K562 (cell line): ENCODE measurements around the gene IQCK. TPM values are rescaled to one million over a fixed set of nuclear protein-coding genes. Genes with fewer than 3 reads are reported as not detected.

Source experiments
- ATAC-seq: fragments of 200-7000 bp; cut with Tn5 transposase; 3 replicates; pipeline ENCODE4 v1.9.1; 2020; ENCODE audit warnings: moderate library complexity
- BruUV-seq: library from RNA; stranded (reverse); fragments of 400-500 nt; replicated peaks from 2 replicates; lab custom pipeline; 2021; lab: Mats Ljungman, UMichigan
- CTCF ChIA-PET: fragments of 300-600 bp; formaldehyde crosslinking; extraction: SDS; loops from one replicate; lab custom pipeline; 2021; ENCODE audit warnings: low intra/inter-chr PET ratio; lab: Yijun Ruan, JAX
- POLR2A ChIA-PET: fragments of 300-600, 350-650 bp; sonication (Branson Sonifier 250); formaldehyde crosslinking; extraction: SDS; loops from one replicate; lab custom pipeline; 2021; ENCODE audit warnings: antibody characterized with exemption, inconsistent platforms; lab: Yijun Ruan, JAX
- DNase-seq, 4 experiments: peaks; one replicate each; pipeline versions ENCODE4 v3.0.0 to v3.0.0-alpha.2; 2011 to 2018; ENCODE audit warnings: low spot score in 3 of 4, mixed read lengths in 3 of 4; ENCODE audit errors: extremely low read depth in 1 of 4
- FAIRE-seq: peaks from 2 replicates; lab custom pipeline; 2011; peaks lifted over from hg19 to GRCh38; lab: Jason Lieb, UNC
- H2AFZ ChIP-seq: 2 replicates; pipeline ENCODE4 v1.6.0; 2011; ENCODE audit warnings: low read depth, low read length, control low read depth, inconsistent platforms
- H3K27ac ChIP-seq: fragments of 200-600 bp; 3 replicates; pipeline ENCODE4 v1.8.0; 2011; ENCODE audit warnings: low read depth, mild to moderate bottlenecking, control low read depth, inconsistent platforms, low read length, moderate library complexity, mixed read lengths; ENCODE audit errors: extremely low read depth
- H3K27me3 ChIP-seq, 2 experiments: fragments of 300-600 bp in 1 of 2; 2 replicates in 1 of 2; 3 replicates in 1 of 2; pipeline versions ENCODE4 v1.6.0 to v1.8.0; 2011; ENCODE audit warnings: inconsistent platforms in 2 of 2, low read length in 2 of 2, mild to moderate bottlenecking in 1 of 2, mixed read lengths in 1 of 2, moderate library complexity in 1 of 2; ENCODE audit not compliant: control insufficient read depth in 2 of 2, insufficient read depth in 2 of 2
- H3K36me3 ChIP-seq: fragments of 300-600 bp; 3 replicates; pipeline ENCODE4 v1.8.0; 2011; ENCODE audit warnings: mild to moderate bottlenecking, low read length, inconsistent platforms; ENCODE audit not compliant: control insufficient read depth, insufficient read depth
- H3K4me1 ChIP-seq, 2 experiments: fragments of 200-600 bp in 1 of 2; replicated peaks in 1 of 2; 2 replicates in 1 of 2; 3 replicates in 1 of 2; pipeline versions ENCODE4 v1.5.1 to v1.8.0; 2011; ENCODE audit warnings: inconsistent platforms in 2 of 2, low read length in 2 of 2, mild to moderate bottlenecking in 1 of 2, mixed read lengths in 1 of 2, moderate library complexity in 1 of 2; ENCODE audit not compliant: control insufficient read depth in 2 of 2, insufficient read depth in 2 of 2
- H3K4me2 ChIP-seq: 2 replicates; pipeline ENCODE4 v1.6.1; 2011; ENCODE audit warnings: low read length, control low read depth, inconsistent platforms, mixed read lengths; ENCODE audit not compliant: insufficient read depth
- H3K4me3 ChIP-seq: fragments of 200-600 bp; sonication (generic), shearing (Covaris generic); 2 replicates; pipeline ENCODE4 v1.5.1; 2016; ENCODE audit warnings: control low read depth, inconsistent platforms
- H3K79me2 ChIP-seq: fragments of 200-600 bp; 3 replicates; pipeline ENCODE4 v1.8.0; 2011; ENCODE audit warnings: low read length, inconsistent platforms; ENCODE audit not compliant: control insufficient read depth, insufficient read depth
- H3K9ac ChIP-seq, 2 experiments: 2 replicates each; pipeline versions ENCODE4 v1.6.0 to v1.6.1; 2011; ENCODE audit warnings: low read depth in 2 of 2, low read length in 2 of 2, control low read depth in 1 of 2, inconsistent platforms in 1 of 2, mild to moderate bottlenecking in 1 of 2, mixed read lengths in 1 of 2; ENCODE audit not compliant: insufficient read depth in 1 of 2
- H3K9me1 ChIP-seq: one replicate; pipeline ENCODE4 v1.6.0; 2011; ENCODE audit warnings: inconsistent platforms, mild to moderate bottlenecking, low read length, moderate library complexity; ENCODE audit not compliant: control insufficient read depth, insufficient read depth
- H3K9me3 ChIP-seq: replicated peaks from 2 replicates; pipeline ENCODE4 v1.5.1; 2011; ENCODE audit warnings: low read depth, low read length, inconsistent platforms; ENCODE audit not compliant: control insufficient read depth, insufficient read depth
- H4K20me1 ChIP-seq: replicated peaks from 2 replicates; pipeline ENCODE4 v1.6.1; 2011; ENCODE audit warnings: low read length, inconsistent platforms, mixed read lengths; ENCODE audit not compliant: control insufficient read depth, insufficient read depth
- ELF2 ChIP-seq: fragments of 250-450 bp; sonication (Bioruptor Pico); IDR thresholded peaks from 2 replicates; pipeline ENCODE4 v1.5.0; 2021; ENCODE audit warnings: mild to moderate bottlenecking
- KLF6 ChIP-seq: fragments of 250-450 bp; sonication (Bioruptor Pico); IDR thresholded peaks from 2 replicates; pipeline ENCODE4 v1.4.0; 2020; ENCODE audit warnings: mild to moderate bottlenecking, moderate library complexity, borderline replicate concordance
- LCOR ChIP-seq: sonication (generic); formaldehyde crosslinking; IDR thresholded peaks from 2 replicates; pipeline ENCODE4 v1.8.0; 2022; ENCODE audit warnings: mild to moderate bottlenecking, missing genetic modification reagents
- NCOA6 ChIP-seq: fragments of 450-650 bp; IDR thresholded peaks from 2 replicates; pipeline ENCODE4 v1.6.1; 2017; ENCODE audit warnings: mild to moderate bottlenecking
- NFATC3 ChIP-seq: fragments of 450-650 bp; IDR thresholded peaks from 2 replicates; pipeline ENCODE4 v1.6.1; 2017; ENCODE audit warnings: mild to moderate bottlenecking
- RBM14 ChIP-seq: fragments of 200-400 bp; formaldehyde crosslinking; IDR thresholded peaks from 2 replicates; pipeline ENCODE4 v1.6.1; 2018; ENCODE audit warnings: low read depth, mild to moderate bottlenecking, low read length, moderate library complexity, borderline replicate concordance; ENCODE audit not compliant: insufficient read depth
- TCF3 ChIP-seq: sonication (generic); formaldehyde crosslinking; IDR thresholded peaks from 2 replicates; pipeline ENCODE4 v1.4.0; 2020; ENCODE audit warnings: mild to moderate bottlenecking, missing genetic modification reagents
- THRA ChIP-seq: fragments of 450-650 bp; IDR thresholded peaks from 2 replicates; pipeline ENCODE4 v1.6.1; 2017; ENCODE audit warnings: mild to moderate bottlenecking, moderate library complexity
- THRAP3 ChIP-seq: fragments of 450-650 bp; IDR thresholded peaks from 2 replicates; pipeline ENCODE4 v1.6.1; 2016; ENCODE audit warnings: mild to moderate bottlenecking, inconsistent platforms, borderline replicate concordance
- TRIM28 ChIP-seq: fragments of 450-650 bp; IDR thresholded peaks from 2 replicates; pipeline ENCODE4 v1.6.1; 2017
- ZFX ChIP-seq: sonication (generic); formaldehyde crosslinking; IDR thresholded peaks from 2 replicates; pipeline ENCODE4 v1.8.0; 2022; ENCODE audit warnings: mild to moderate bottlenecking, missing genetic modification reagents, moderate library complexity
- ZNF717 ChIP-seq: fragments of 250-450 bp; sonication (Bioruptor Pico); IDR thresholded peaks from 2 replicates; pipeline ENCODE4 v1.5.0; 2021
- WGBS: fragments of 100-300 bp; shearing (Covaris generic); methylation state at CpG from one replicate; pipeline ENCODE4 v1.1.6; 2016; ENCODE audit warnings: low coverage, mixed read lengths; ENCODE audit not compliant: insufficient coverage; ENCODE audit errors: missing lambda C conversion rate; 5-methylcytosine and 5-hydroxymethylcytosine counted together
- in situ Hi-C: fragments of 300-500 bp; cut with MboI; formaldehyde crosslinking; loops from 4 replicates; pipeline ENCODE4 v1.15.0; 2018; ENCODE audit warnings: inconsistent platforms, mixed read lengths
- intact Hi-C: fragments of 100-400 bp; cut with micrococcal nuclease; formaldehyde crosslinking; loops from 2 replicates; pipeline ENCODE4 v1.14.2; 2022
- polyA plus RNA-seq, 8 experiments: library from polyadenylated mRNA; depleted of rRNA in 4 of 8; stranded (reverse) in 5 of 8; unstranded in 3 of 8; fragments of >200 nt; fragmentation: Nextera tagmentation in 2 of 8; fragmentation: Illumina TruSeq in 1 of 8; extraction: Ambion mirVana in 2 of 8; extraction: Trizol in 1 of 8; gene quantifications; 2 replicates each; pipeline versions ENCODE4 v1.2.1 to v1.2.3, GENCODE V29; 2011 to 2014; ENCODE audit warnings: inconsistent platforms in 1 of 8, missing spikeins in 1 of 8
- total RNA-seq, 7 experiments: library from RNA; depleted of rRNA in 6 of 7; stranded (reverse); fragments of >200 nt in 6 of 7; fragmentation: Illumina TruSeq in 2 of 7; extraction: Trizol in 2 of 7; gene quantifications; 2 replicates each; pipeline versions ENCODE4 v1.2.1 to v1.2.3, GENCODE V29; 2011 to 2021; ENCODE audit warnings: low replicate concordance in 1 of 7
- TF ChIP-seq, protein P1 (sequence below): fragments of 250-450 bp; sonication (Bioruptor Pico); IDR thresholded peaks from 2 replicates; pipeline ENCODE4 v1.5.1; 2021; ENCODE audit warnings: mild to moderate bottlenecking

The IQCK gene
- total and polyA plus RNA-seq, 9 of the 15 experiments (the other 6 are each of a cell fraction or from before 2014, with no cell fraction given), result 5.2 to 12.2 (median 7.3) TPM

DNA sequence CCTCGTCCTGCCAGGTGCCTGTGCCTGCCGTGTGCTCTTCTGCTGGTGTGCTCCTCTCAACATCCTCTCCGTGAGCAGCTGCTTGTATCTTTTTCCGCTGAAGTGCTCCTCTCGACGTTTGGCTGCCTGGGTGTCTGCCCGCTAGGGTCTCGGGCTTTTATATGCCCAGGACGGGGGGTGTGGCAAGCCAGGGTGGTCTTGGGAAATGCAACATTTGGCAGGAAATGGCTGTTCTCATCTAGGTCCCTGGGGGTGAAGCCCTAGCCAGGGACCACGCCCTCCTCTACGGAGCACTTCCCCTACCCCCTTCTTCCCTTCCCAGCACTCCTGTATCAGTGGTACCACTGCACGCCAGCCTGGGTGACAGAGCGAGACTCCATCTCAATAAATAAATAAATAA lies 49.4 kb downstream of the IQCK start:
- TF ChIP-seq RBM14, result no peak
- TF ChIP-seq NFATC3, result no peak
- no peak for TF ChIP-seq TRIM28
- TF ChIP-seq LCOR (CRISPR knock-in tag), result no peak
- no peak for TF ChIP-seq ZNF717 (CRISPR knock-in tag)
- no peak for TF ChIP-seq ZFX (CRISPR knock-in tag)
- TF ChIP-seq, protein P1, sequence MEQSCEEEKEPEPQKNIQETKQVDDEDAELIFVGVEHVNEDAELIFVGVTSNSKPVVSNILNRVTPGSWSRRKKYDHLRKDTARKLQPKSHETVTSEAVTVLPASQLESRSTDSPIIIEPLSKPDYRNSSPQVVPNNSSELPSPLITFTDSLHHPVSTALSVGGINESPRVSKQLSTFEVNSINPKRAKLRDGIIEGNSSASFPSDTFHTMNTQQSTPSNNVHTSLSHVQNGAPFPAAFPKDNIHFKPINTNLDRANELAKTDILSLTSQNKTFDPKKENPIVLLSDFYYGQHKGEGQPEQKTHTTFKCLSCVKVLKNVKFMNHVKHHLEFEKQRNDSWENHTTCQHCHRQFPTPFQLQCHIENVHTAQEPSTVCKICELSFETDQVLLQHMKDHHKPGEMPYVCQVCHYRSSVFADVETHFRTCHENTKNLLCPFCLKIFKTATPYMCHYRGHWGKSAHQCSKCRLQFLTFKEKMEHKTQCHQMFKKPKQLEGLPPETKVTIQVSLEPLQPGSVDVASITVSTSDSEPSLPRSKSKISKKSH, result no peak
- no peak for TF ChIP-seq THRAP3
- no peak for TF ChIP-seq THRA
- no peak for TF ChIP-seq KLF6 (CRISPR knock-in tag)
- no peak for TF ChIP-seq TCF3
- no peak for TF ChIP-seq NCOA6
- no peak for TF ChIP-seq ELF2 (CRISPR knock-in tag)

More for the DNA sequence above, 49.4 kb downstream of the IQCK start:
- H3K27me3 ChIP-seq, result no peaks in the 10 kb centered on the region
- H3K4me1 ChIP-seq, result no peaks in the 10 kb centered on the region
- BruUV-seq, result no TSS peak
- no peaks in the 10 kb centered on the region for H3K9me3 ChIP-seq
- no peak for DNase-seq
- no peak overlapping the region for H3K9ac ChIP-seq
- in situ Hi-C loops, result no loop called here
- no peak overlapping the region for H2AFZ ChIP-seq
- FAIRE-seq, result no peak
- no peaks in the 10 kb centered on the region for H4K20me1 ChIP-seq
- intact Hi-C loops, result no loop called here
- 43% methylated on average over 13 of the region's 13 CpGs for WGBS
- H3K4me2 ChIP-seq, result no peak overlapping the region
- no peaks in the 10 kb centered on the region for H3K9me1 ChIP-seq
- ATAC-seq, result no peak
- H3K4me3 ChIP-seq, result no peak overlapping the region
- H3K36me3 ChIP-seq, result no peaks in the 10 kb centered on the region
- ChIA-PET CTCF (no interaction called here), POLR2A (no interaction called here)
- H3K27ac ChIP-seq, result no peak overlapping the region
- H3K79me2 ChIP-seq, result no peaks in the 10 kb centered on the region
